HG03378 (cell line): ENCODE data around the gene RPS6KC1.
"Not testable (repeated sequence)": the region's sequence is repeated elsewhere in the genome, so short reads cannot be mapped to it uniquely, and the experiment has no call there.

Experiments used
- ATAC-seq: cut with Tn5 transposase; IDR thresholded peaks from one replicate; pipeline ENCODE4 v1.9.1; 2021; ENCODE audit warnings: mild to moderate bottlenecking, moderate library complexity; ENCODE audit not compliant: unreplicated experiment

RPS6KC1 gene, protein sequence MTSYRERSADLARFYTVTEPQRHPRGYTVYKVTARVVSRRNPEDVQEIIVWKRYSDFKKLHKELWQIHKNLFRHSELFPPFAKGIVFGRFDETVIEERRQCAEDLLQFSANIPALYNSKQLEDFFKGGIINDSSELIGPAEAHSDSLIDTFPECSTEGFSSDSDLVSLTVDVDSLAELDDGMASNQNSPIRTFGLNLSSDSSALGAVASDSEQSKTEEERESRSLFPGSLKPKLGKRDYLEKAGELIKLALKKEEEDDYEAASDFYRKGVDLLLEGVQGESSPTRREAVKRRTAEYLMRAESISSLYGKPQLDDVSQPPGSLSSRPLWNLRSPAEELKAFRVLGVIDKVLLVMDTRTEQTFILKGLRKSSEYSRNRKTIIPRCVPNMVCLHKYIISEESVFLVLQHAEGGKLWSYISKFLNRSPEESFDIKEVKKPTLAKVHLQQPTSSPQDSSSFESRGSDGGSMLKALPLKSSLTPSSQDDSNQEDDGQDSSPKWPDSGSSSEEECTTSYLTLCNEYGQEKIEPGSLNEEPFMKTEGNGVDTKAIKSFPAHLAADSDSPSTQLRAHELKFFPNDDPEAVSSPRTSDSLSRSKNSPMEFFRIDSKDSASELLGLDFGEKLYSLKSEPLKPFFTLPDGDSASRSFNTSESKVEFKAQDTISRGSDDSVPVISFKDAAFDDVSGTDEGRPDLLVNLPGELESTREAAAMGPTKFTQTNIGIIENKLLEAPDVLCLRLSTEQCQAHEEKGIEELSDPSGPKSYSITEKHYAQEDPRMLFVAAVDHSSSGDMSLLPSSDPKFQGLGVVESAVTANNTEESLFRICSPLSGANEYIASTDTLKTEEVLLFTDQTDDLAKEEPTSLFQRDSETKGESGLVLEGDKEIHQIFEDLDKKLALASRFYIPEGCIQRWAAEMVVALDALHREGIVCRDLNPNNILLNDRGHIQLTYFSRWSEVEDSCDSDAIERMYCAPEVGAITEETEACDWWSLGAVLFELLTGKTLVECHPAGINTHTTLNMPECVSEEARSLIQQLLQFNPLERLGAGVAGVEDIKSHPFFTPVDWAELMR

DNA sequence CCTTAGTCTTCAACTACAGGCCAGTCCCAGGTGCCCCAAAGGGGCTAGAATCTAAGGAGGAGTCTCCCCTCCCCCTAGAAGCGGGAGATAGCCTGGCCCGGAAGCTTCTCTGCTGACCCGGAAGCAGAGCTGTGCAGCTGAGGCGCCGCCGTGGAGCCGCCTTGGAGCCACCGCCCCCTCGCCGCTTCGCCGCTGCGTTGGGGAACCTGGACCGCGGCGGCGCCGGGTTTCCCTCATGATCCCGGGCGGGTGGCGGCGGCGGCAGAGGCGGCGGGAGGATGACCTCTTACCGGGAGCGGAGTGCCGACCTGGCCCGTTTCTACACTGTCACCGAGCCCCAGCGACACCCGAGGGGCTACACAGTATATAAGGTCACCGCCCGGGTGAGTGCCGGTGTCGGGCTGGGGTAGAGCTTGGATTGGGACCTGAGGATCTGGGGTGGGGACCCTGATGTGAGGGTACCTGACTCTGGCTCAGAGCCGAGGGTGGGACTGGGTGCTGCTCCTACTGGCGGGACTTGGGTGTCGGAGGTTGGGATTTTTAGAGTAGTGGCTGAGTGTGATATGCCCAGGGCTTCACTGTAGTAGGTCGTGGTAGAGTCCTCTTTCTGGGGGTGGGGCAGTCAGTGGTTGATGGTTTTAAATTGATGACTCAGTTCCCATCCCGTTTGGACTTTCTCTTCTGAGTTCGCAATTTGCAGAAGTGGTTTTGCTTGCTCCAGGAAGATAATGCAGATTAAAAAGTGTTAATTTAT is at the start of gene RPS6KC1:
TSS of gene RPS6KC1 (plus strand) at position 115 of the 754 bp plus-strand sequence. CDS start at position 279, 164 bp downstream.
- ATAC-seq, result peak; percentile 93

DNA sequence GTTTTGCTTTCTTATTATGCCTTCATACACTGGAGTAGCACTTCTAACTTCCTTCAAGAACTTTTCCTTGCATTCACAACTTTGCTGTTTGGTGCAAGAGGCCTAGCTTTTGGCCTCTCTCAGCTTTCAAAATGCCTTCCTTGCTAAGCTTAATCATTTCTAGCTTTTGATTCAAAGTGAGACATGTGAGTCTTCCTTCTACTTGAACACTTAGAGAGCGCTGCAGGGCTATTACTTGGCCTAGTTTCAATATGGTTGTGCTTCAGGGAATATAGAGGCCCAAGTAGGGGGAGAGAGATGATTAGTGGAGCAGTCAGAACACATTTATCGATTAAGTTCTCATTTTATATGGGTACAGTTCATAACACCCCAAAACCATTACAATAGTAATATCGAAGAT is 47.8 kb upstream of the RPS6KC1 start:
- ATAC-seq, result peak; percentile 81

DNA sequence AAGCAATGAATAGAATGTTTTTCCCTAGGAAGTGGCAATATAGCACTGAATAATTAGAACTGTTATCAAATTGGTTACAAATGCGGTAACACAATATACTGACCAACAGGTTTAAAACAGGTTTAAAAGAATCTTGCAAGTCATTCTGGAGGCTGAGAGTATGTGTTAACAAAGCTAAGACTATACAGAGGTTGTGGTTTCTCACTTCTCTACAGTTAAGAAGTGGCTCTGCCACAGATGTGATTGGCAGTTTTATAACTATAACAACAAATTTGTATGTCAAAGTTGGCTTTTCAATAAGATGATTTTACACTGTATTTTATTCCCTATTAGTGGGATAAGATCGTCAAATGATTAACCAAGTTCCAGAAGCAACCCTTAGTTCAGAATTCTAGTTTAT is 42.5 kb upstream of the RPS6KC1 start:
- peak; percentile 76 for ATAC-seq

DNA sequence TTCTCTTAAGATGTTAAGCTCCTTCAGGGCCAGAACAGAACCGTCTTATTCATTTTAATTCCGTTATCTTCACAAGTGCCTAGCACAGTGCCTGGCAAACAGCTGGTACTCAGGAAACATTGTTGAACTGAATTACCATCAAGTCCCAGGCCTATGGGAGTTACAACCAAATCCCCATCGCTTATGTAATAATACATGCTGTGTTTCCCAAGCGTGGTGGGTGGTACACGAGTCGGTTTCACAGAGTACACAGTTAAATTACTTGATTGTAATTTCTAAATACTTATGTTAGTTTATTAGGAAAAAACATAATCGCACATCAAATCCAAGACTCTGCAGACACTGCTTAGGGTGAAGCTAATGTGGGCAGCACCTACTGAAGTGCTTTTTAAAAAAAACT is 36.4 kb upstream of the RPS6KC1 start:
- ATAC-seq, result no peak

DNA sequence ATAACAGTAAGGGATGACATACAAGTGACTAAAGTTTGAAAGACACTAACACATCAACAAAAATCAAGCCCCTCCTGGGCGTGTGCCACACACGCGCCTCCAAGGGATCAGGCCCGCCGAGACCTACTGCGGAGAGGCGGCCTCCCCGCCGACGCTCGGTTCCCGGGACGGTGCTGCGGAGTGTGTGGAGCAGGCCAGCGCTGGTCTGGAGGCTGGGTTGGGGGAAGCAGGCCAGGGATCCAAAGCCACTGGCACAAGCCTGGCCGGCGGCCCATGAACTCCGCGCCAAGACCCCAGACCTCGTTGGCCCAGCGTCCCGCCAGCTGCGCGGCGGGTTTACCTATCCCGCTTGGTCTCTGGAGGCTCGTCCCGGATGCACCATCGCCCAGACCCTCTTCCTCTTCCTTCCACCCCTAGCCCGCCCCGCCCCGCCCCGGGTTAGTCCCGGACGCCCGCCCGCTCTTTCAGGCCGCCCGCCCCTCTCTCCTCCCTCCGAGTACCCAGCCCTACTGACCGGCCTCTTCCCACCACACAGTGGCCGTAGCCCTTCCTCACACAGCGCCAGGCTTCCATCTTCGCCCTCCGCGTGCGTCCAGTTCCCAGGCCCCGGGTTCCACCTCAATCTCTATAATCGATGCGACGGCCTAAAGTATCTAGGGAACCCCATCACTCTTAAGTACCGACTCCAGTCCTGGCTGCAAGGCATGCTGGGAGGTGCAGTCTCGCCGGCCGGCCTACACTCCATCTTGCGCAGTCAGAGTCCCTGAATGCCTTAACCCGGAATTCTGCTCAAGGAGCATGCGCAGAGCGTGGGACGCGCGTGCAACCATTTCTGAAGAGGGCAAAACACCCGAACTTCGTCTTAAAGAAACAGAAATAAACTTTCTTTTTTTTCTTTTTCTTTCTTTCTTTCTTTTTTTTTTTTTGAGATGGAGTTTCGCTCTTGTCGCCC is 35.7 kb upstream of the RPS6KC1 start, which contains the start of gene ANGEL2:
TSS of gene ANGEL2 (minus strand) at position 769 of the 952 bp plus-strand sequence. CDS start at position 573, 196 bp downstream.
- ATAC-seq, result peak; percentile 92

DNA sequence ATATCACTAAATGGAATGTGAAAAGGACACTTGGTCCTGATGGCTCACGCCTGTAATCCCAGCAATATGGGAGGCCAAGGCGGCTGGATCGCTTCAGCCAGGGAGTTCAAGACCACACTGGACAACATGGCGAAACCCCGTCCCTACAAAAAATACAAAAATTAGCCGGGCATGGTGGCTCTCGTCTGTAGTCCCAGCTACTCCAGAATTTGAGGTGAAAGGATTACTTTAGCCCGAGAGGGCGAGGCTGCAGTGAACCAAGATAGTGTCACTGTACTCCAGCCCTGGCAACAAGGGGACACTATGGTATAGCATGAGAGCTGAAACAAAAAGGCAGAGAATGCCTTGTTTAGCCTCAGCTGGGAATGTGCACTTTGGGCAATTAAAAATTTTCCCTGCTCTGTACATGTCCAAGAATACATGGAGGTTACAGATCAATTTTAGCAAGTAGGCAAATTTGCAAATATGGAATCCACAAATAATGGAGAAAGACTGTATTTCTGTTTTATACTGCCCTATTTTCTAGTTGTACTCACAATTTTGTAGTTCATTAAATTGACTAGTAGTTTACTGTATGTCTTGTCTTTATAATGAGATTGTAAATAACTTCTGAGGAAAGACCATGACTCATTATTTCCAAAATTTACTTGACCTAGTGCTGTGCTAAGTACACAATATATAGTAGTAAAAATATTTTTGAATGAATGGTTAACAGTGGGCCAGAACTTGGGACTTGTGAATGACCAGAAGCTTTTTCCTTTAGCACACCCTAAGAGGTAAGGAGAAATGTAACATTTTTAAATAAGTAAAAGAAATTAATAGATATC is 33.4 kb upstream of the RPS6KC1 start:
- no peak for ATAC-seq

DNA sequence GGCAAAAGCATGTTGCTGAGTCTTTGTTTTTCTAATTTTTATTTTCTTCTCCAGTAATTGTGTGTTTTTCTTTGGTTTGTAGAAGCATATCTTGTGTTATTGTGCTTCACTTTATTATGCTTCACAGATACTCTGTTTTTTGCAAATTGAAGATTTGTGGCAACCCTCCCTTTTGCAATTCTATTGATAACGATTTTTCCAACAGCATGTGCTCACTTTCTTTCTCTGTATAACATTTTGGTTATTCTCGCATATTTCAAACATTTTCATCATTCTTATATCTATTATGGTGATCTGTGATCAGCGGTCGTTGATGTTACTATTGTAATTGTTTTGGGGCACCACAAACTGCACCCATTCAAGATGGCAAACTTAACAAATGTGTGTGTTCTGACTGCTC is 31.6 kb upstream of the RPS6KC1 start:
- no peak for ATAC-seq

DNA sequence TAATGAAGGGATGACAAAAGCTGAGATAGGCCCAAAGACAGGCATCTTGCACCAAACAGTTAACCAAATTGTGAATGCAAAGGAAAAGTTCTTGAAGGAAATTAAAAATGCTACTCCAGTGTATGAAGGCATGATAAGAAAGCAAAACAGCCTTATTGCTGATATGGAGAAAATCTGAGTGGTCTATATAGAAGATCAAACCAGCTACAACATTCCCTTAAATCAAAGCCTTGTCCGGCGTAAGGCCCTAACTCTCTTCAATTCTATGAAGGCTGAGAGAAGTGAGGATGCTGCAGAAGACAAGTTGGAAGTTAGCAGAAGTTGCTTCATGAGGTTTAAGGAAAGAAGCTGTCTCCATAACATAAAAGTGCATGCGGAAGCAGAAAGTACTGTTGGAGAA is 31.0 kb upstream of the RPS6KC1 start:
- no peak for ATAC-seq

DNA sequence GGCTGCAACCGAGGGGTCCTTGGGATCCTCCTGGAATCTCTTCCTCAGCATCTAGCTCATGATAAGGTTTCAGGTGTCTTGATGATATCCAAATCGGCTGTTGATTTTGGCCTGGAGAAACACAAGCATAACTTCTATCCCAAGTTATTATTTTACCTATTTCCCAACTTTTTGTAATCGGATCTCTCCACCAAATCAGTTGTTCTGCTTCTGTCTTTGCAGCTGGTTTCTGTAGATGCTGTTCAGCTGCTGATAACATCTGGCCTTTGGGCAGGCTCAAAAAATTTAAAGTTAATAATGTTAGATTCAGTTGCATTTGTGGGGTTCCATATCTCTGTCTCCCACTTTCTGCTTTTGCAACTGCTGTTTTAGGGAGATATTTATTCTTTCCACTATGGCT is 24.0 kb upstream of the RPS6KC1 start:
- not testable (repeated sequence) for ATAC-seq

DNA sequence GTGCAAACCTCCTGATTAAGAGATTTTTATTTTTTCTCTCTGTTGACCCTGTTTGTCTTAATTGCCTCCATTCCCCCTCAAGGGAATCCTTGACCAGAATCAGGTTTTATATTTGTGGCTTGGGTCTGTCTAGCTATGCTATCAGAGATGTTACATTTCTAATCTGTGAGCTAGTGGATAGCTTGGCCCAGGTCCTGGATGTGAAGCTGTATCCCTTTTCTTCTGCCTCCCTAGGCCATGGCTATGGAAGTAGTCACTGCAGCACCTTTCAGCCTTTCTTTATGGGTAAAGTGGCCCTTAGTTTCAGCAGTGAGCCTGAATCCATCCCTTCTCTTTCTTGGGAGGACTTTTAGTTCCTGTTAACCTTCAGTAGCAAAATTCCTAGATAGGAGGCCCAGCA is 18.4 kb upstream of the RPS6KC1 start:
- ATAC-seq, result no peak

DNA sequence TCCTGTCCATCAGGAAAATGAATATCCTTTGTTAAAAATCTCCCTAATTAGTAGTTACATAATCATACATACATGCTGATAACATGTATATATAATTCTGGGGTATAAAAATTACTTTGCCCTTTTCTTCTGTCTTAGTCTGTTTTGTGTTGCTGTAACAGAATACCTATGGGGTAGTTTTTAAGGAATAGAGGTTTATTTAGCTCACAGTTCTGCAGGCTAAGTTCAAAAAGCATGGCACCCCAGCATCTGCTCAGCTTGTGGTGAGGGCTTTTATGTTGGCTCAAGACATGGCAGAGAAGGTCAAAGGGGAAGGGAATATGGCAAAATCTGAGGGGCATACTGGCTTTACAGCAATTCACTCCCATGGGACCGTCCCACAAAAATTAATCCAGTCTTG is 16.3 kb upstream of the RPS6KC1 start:
- ATAC-seq, result no peak

DNA sequence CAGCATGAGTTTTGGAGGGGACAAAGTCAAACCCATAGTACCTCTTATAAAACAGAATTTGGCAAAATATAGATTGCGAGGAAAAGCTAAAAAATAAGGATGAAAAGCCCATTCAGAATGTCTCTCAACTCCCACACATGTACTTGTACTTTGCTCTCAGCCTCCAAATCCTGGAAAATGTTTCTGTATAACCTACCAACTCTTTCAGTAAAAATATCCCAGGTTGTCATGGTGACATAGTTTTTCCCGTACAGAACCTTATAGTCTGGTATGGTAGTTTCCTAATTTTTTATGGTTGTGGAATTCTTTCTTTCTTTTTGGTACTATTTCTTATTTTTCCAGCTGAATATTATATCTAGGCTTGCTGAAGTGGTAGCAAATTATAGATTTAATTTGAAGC is 15.5 kb upstream of the RPS6KC1 start:
- ATAC-seq, result no peak

DNA sequence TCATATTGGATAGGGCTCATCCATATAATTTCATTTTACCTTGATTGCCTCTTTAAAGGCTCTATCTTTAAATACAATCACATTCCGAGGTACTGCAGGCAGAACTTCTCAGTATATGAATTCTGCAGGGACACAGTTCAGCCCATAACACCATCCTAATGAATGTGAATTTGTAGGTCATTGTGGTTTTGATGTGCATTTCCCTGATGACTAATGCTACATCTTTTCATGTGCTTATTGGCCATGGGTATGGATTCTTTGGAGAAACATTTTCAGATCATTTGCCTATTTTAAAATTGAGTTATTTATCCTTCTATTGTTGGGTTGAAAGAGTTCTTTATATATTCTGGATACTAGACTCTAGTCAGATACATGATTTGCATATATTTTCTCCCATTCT is 9.6 kb upstream of the RPS6KC1 start:
- no peak for ATAC-seq

DNA sequence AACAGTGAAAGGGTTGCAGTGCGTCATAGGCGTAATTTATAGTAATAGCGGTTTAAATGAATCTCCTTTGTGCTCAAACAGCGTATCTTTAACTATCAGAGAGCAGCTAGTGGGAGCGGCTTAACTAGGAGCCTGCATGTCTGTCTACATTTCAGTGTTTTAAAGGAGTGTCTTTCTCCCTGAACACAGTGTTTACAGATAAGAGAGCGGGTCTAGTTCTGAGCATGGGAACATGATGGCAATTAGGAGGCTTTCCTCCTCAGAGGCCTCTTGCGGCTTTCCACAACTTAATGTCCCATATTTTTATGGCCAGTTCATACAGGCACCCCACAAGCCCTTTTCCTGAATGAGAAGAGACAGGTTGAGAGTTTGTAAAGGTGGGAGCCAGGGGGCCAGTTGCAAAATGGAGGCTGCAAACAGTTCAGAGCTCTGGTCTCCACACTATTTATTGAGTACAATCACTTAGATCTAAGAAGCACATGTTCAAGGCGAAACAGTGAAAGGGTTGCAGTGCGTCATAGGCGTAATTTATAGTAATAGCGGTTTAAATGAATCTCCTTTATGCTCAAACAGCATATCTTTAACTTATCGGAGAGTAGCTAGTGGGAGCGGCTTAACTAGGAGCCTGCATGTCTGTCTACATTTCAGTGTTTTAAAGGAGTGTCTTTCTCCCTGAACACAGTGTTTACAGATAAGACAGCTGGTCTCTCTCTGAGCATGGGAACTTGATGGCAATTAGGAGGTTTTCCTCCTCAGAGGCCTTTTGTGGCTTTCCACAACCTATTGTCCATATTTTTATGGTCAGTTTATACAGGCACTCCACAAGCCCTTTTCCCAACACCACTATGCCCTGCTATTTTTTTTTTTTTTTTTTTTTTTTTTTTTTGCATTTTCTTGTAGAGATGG is 5.5 kb upstream of the RPS6KC1 start:
- not testable (repeated sequence) for ATAC-seq

DNA sequence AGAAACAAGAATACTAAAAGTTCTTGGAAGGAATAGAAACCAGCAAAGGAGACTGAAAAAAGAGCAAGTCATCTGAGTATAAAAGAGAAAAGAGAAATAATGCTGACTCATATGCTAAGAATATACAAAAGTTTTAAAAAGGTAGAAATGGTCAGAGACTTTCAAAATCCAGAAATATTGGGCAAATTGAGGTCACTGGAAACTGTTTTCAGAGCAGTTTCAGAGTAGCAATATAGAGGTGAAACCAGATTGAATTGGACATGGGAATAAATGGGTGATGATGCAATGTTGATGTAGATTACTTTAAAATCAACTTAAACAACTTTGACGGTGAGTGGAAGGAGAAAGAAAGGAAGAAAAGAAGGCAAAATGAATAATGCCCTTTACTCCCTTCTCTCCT is 1.8 kb upstream of the RPS6KC1 start:
- ATAC-seq, result no peak

DNA sequence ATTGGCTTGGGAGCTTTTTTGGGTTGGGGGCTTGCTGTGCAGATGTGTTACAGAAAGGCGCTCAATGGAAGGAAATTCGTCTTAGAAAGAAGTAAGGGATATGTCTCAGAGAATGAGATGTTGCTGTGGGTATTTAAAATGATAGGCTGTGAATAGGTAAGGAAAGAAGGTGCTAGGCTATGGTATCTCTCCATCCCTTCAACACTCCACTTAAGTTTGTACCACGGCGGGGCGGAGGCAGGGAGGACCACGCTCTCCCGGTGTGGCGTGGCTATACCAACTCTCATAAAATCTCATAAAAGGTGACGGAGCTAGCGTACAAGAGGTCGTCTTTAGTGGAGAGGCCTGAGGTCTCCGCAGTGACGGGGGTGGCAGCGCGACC is 305 bp upstream of the RPS6KC1 start:
- peak; percentile 38 for ATAC-seq

DNA sequence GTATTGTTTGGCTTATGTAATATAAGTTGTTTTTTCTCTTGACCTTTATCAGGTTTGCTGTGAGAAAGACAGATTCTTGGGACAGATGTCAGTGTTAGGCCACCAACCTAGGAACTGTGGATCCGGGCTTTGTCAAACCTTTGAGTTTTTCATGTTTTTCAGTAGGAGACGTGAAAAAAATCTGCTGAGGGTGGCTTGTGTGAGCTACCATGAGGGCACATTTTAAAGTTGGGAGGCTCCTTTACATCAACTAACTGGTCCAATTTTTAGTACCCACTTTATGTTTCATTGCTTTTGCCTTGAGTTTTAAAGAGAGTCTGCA is 801 bp downstream of the RPS6KC1 start:
- no peak for ATAC-seq

DNA sequence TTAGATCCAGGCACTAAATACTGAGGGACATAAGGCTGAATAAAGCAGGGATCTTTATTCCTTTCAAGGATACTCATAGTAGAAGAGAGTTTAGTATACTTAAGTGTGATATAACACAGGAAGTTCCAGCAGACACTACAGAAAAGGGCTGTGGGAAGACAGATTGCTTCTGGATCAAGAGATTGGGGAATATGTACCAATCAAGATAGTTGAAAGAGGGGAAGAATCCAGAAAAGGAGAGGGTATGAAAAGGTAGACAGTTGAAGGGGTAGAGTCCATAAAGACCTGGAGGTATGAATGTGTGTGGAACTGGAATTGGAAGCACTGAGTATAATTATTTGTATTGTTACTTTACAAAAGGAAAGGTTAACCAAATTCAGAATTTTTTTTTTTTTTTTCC is 2.4 kb downstream of the RPS6KC1 start:
- no peak for ATAC-seq
